Measurements from ENCODE around the gene ZDHHC8. TPM values are rescaled to one million over a fixed set of nuclear protein-coding genes. Genes with fewer than 3 reads are reported as not detected.
A peak's percentile ranks its signal among the peaks of the same experiment; 100 is the strongest.

ZDHHC8 gene
- total RNA-seq, 1 donor from 2014 or later: 3.1 TPM

- no peak overlapping the region for H3K4me3 ChIP-seq (ENCODE audit: low read length in 3 of 3)
- peaks cover 23 to 45% (median 38%) of the 10 kb centered on the region in 3 donors for H3K4me1 ChIP-seq (ENCODE audit: control insufficient read depth in 3 of 3, insufficient read depth in 3 of 3, low read length in 3 of 3)
- H3K27me3 ChIP-seq (ENCODE audit: control insufficient read depth in 3 of 3, insufficient read depth in 3 of 3, low read length in 3 of 3): no peaks in the 10 kb centered on the region
- H3K27ac ChIP-seq (ENCODE audit: low read depth, low read length): no peak overlapping the region
- peaks cover 49 to 59% (median 56%) of the 10 kb centered on the region in 3 donors for H3K36me3 ChIP-seq (ENCODE audit: control insufficient read depth in 3 of 3, insufficient read depth in 3 of 3, low read length in 3 of 3)
- H3K9me3 ChIP-seq (ENCODE audit: control insufficient read depth in 3 of 3, low read length in 3 of 3): no peaks in the 10 kb centered on the region
- H3K9ac ChIP-seq (ENCODE audit: low read depth in 1 of 3, low read length in 3 of 3): no peak overlapping the region
Measured at GRCh38 chr22:20113551-20114310, 17.9 kb upstream of the ZDHHC8 start.

GRCh38 chr22:20114506-20115475, 16.8 kb upstream of the ZDHHC8 start:
- Histone ChIP-seq H3K4me1 (ENCODE audit: control insufficient read depth in 3 of 3, insufficient read depth in 3 of 3, low read length in 3 of 3) (peaks cover 29 to 53% (median 46%) of the 10 kb centered on the region in 3 donors), H3K4me3 (ENCODE audit: low read length in 3 of 3) (peak overlapping the region in 1 of 3 donors; percentile 29), H3K36me3 (ENCODE audit: control insufficient read depth in 3 of 3, insufficient read depth in 3 of 3, low read length in 3 of 3) (peaks cover 47 to 51% (median 50%) of the 10 kb centered on the region in 3 donors), H3K9me3 (ENCODE audit: control insufficient read depth in 3 of 3, low read length in 3 of 3) (no peaks in the 10 kb centered on the region), H3K27ac (ENCODE audit: low read depth, low read length) (no peak overlapping the region), H3K27me3 (ENCODE audit: control insufficient read depth in 3 of 3, insufficient read depth in 3 of 3, low read length in 3 of 3) (no peaks in the 10 kb centered on the region), H3K9ac (ENCODE audit: low read depth in 1 of 3, low read length in 3 of 3) (peak overlapping the region in 2 of 3 donors; percentile 57 to 96)

GRCh38 chr22:20115691-20116375, 15.8 kb upstream of the ZDHHC8 start, which contains the start of gene RANBP1:
TSS of gene RANBP1 (plus strand) at chr22:20116104. CDS start at chr22:20116185, 81 bp downstream.
- H3K4me3 ChIP-seq (ENCODE audit: low read length in 3 of 3): peak within 1 kb of the TSS; percentile 86 to 98 (median 89)
- peaks cover 29 to 64% (median 50%) of the 10 kb centered on the region in 3 donors for H3K4me1 ChIP-seq (ENCODE audit: control insufficient read depth in 3 of 3, insufficient read depth in 3 of 3, low read length in 3 of 3)
- no peaks in the 10 kb centered on the region for H3K27me3 ChIP-seq (ENCODE audit: control insufficient read depth in 3 of 3, insufficient read depth in 3 of 3, low read length in 3 of 3)
- H3K27ac ChIP-seq (ENCODE audit: low read depth, low read length): peak within 1 kb of the TSS; percentile 93
- no peaks in the 10 kb centered on the region for H3K9me3 ChIP-seq (ENCODE audit: control insufficient read depth in 3 of 3, low read length in 3 of 3)
- peak within 1 kb of the TSS; percentile 90 to 96 (median 94) for H3K9ac ChIP-seq (ENCODE audit: low read depth in 1 of 3, low read length in 3 of 3)
- peaks cover 49 to 51% (median 50%) of the 10 kb centered on the region in 3 donors for H3K36me3 ChIP-seq (ENCODE audit: control insufficient read depth in 3 of 3, insufficient read depth in 3 of 3, low read length in 3 of 3)

GRCh38 chr22:20116376-20116950, 15.1 kb upstream of the ZDHHC8 start:
- Histone ChIP-seq H3K4me3 (ENCODE audit: low read length in 3 of 3) (peak overlapping the region; percentile 86 to 98 (median 89)), H3K27ac (ENCODE audit: low read depth, low read length) (peak overlapping the region; percentile 93), H3K27me3 (ENCODE audit: control insufficient read depth in 3 of 3, insufficient read depth in 3 of 3, low read length in 3 of 3) (no peaks in the 10 kb centered on the region), H3K36me3 (ENCODE audit: control insufficient read depth in 3 of 3, insufficient read depth in 3 of 3, low read length in 3 of 3) (peaks cover 46 to 50% (median 49%) of the 10 kb centered on the region in 3 donors), H3K9me3 (ENCODE audit: control insufficient read depth in 3 of 3, low read length in 3 of 3) (no peaks in the 10 kb centered on the region), H3K4me1 (ENCODE audit: control insufficient read depth in 3 of 3, insufficient read depth in 3 of 3, low read length in 3 of 3) (peaks cover 29 to 65% (median 47%) of the 10 kb centered on the region in 3 donors), H3K9ac (ENCODE audit: low read depth in 1 of 3, low read length in 3 of 3) (peak overlapping the region; percentile 90 to 96 (median 94))

- H3K4me3 ChIP-seq (ENCODE audit: low read length in 3 of 3): peak within 1 kb of the TSS; percentile 86 to 98 (median 89)
- no peaks in the 10 kb centered on the region for H3K27me3 ChIP-seq (ENCODE audit: control insufficient read depth in 3 of 3, insufficient read depth in 3 of 3, low read length in 3 of 3)
- H3K27ac ChIP-seq (ENCODE audit: low read depth, low read length): peak within 1 kb of the TSS; percentile 93
- H3K9me3 ChIP-seq (ENCODE audit: control insufficient read depth in 3 of 3, low read length in 3 of 3): no peaks in the 10 kb centered on the region
- peaks cover 29 to 59% (median 42%) of the 10 kb centered on the region in 3 donors for H3K4me1 ChIP-seq (ENCODE audit: control insufficient read depth in 3 of 3, insufficient read depth in 3 of 3, low read length in 3 of 3)
- peak within 1 kb of the TSS; percentile 90 to 96 (median 94) for H3K9ac ChIP-seq (ENCODE audit: low read depth in 1 of 3, low read length in 3 of 3)
- peaks cover 46 to 52% (median 50%) of the 10 kb centered on the region in 3 donors for H3K36me3 ChIP-seq (ENCODE audit: control insufficient read depth in 3 of 3, insufficient read depth in 3 of 3, low read length in 3 of 3)
Measured at GRCh38 chr22:20116951-20117632, 14.5 kb upstream of the ZDHHC8 start, which contains the start of gene TRMT2A. TSS of gene TRMT2A (minus strand) at chr22:20117226. CDS start at chr22:20116906, 320 bp downstream.

- H3K9ac ChIP-seq (ENCODE audit: low read depth in 1 of 3, low read length in 3 of 3): peak overlapping the region; percentile 74 to 89 (median 86)
- no peaks in the 10 kb centered on the region for H3K27me3 ChIP-seq (ENCODE audit: control insufficient read depth in 3 of 3, insufficient read depth in 3 of 3, low read length in 3 of 3)
- H3K27ac ChIP-seq (ENCODE audit: low read depth, low read length): peak overlapping the region; percentile 3
- peaks cover 41 to 51% (median 48%) of the 10 kb centered on the region in 3 donors for H3K36me3 ChIP-seq (ENCODE audit: control insufficient read depth in 3 of 3, insufficient read depth in 3 of 3, low read length in 3 of 3)
- H3K4me3 ChIP-seq (ENCODE audit: low read length in 3 of 3): peak overlapping the region; percentile 76 to 83 (median 78)
- no peaks in the 10 kb centered on the region for H3K9me3 ChIP-seq (ENCODE audit: control insufficient read depth in 3 of 3, low read length in 3 of 3)
- peaks cover 29 to 56% (median 41%) of the 10 kb centered on the region in 3 donors for H3K4me1 ChIP-seq (ENCODE audit: control insufficient read depth in 3 of 3, insufficient read depth in 3 of 3, low read length in 3 of 3)
Measured at GRCh38 chr22:20117633-20118299, 13.8 kb upstream of the ZDHHC8 start.

GRCh38 chr22:20118300-20119020, 13.1 kb upstream of the ZDHHC8 start:
- Histone ChIP-seq H3K27ac (ENCODE audit: low read depth, low read length) (peak overlapping the region; percentile 3), H3K9ac (ENCODE audit: low read depth in 1 of 3, low read length in 3 of 3) (peak overlapping the region; percentile 74 to 89 (median 86)), H3K9me3 (ENCODE audit: control insufficient read depth in 3 of 3, low read length in 3 of 3) (no peaks in the 10 kb centered on the region), H3K4me3 (ENCODE audit: low read length in 3 of 3) (peak overlapping the region; percentile 76 to 83 (median 78)), H3K4me1 (ENCODE audit: control insufficient read depth in 3 of 3, insufficient read depth in 3 of 3, low read length in 3 of 3) (peaks cover 29 to 57% (median 41%) of the 10 kb centered on the region in 3 donors), H3K27me3 (ENCODE audit: control insufficient read depth in 3 of 3, insufficient read depth in 3 of 3, low read length in 3 of 3) (no peaks in the 10 kb centered on the region), H3K36me3 (ENCODE audit: control insufficient read depth in 3 of 3, insufficient read depth in 3 of 3, low read length in 3 of 3) (peaks cover 36 to 46% (median 45%) of the 10 kb centered on the region in 3 donors)

- Histone ChIP-seq H3K9me3 (ENCODE audit: control insufficient read depth in 3 of 3, low read length in 3 of 3) (no peaks in the 10 kb centered on the region), H3K9ac (ENCODE audit: low read depth in 1 of 3, low read length in 3 of 3) (no peak overlapping the region), H3K4me3 (ENCODE audit: low read length in 3 of 3) (no peak overlapping the region), H3K36me3 (ENCODE audit: control insufficient read depth in 3 of 3, insufficient read depth in 3 of 3, low read length in 3 of 3) (peaks cover 40 to 53% (median 43%) of the 10 kb centered on the region in 3 donors), H3K4me1 (ENCODE audit: control insufficient read depth in 3 of 3, insufficient read depth in 3 of 3, low read length in 3 of 3) (peaks cover 21 to 60% (median 36%) of the 10 kb centered on the region in 3 donors), H3K27me3 (ENCODE audit: control insufficient read depth in 3 of 3, insufficient read depth in 3 of 3, low read length in 3 of 3) (no peaks in the 10 kb centered on the region), H3K27ac (ENCODE audit: low read depth, low read length) (no peak overlapping the region)
Measured at GRCh38 chr22:20121856-20122415, 9.7 kb upstream of the ZDHHC8 start.

All from skeletal muscle tissue (tissue), 4 donors.